B cell (primary cell): ENCODE measurements around the gene NOC2L. TPM values are rescaled to one million over a fixed set of nuclear protein-coding genes. Genes with fewer than 3 reads are reported as not detected.

Experiments
- ATAC-seq: fragments of 200-7000 bp; cut with Tn5 transposase; one replicate; pipeline ENCODE4 v1.10.0; 2021; ENCODE audit warnings: low read depth, mild to moderate bottlenecking, moderate number of reproducible peaks, moderate library complexity
- CTCF ChIA-PET: fragments of 350-600 bp; sonication (Branson Sonifier 250); formaldehyde crosslinking; loops from one replicate; lab custom pipeline; 2021; ENCODE audit warnings: antibody characterized with exemption, inconsistent platforms; lab: Charles Lee
- POLR2A ChIA-PET: fragments of 350-600 bp; sonication (Branson Sonifier 250); formaldehyde crosslinking; loops from one replicate; lab custom pipeline; 2021; ENCODE audit warnings: antibody characterized with exemption; lab: Charles Lee
- DNase-seq: peaks from one replicate; pipeline ENCODE4 v3.0.0; 2013
- H2AFZ ChIP-seq: 2 replicates; pipeline ENCODE4 v1.6.1; 2012; ENCODE audit warnings: mild to moderate bottlenecking, low read depth, low read length; ENCODE audit not compliant: insufficient read depth, poor library complexity, severe bottlenecking
- H3K27ac ChIP-seq, 2 donors: 1 replicate in 1 of 2; 2 replicates in 1 of 2; pipeline ENCODE4 v1.5.1; 2012 to 2013; ENCODE audit warnings: low read length in 2 of 2, mild to moderate bottlenecking in 2 of 2, moderate library complexity in 1 of 2
- H3K27me3 ChIP-seq, 4 experiments: fragments of 200-600 bp in 1 of 4; sonication (generic) in 1 of 4; replicated peaks in 1 of 4; 1 replicate in 2 of 4; 2 replicates in 2 of 4; pipeline versions ENCODE4 v1.6.1 to v1.7.0; 2013 to 2016; ENCODE audit warnings: low read length in 3 of 4, mild to moderate bottlenecking in 2 of 4, mixed read lengths in 1 of 4, moderate library complexity in 1 of 4; ENCODE audit not compliant: insufficient read depth in 4 of 4, control insufficient read depth in 3 of 4; ENCODE audit errors: control extremely low read depth in 1 of 4
- H3K36me3 ChIP-seq, 2 experiments: replicated peaks in 1 of 2; 1 replicate in 1 of 2; 2 replicates in 1 of 2; pipeline versions ENCODE4 v1.6.1 to v1.7.1; 2013; ENCODE audit warnings: low read length in 1 of 2; ENCODE audit not compliant: insufficient read depth in 2 of 2, control insufficient read depth in 1 of 2; ENCODE audit errors: control extremely low read depth in 1 of 2, extremely low read depth in 1 of 2
- H3K4me1 ChIP-seq, 2 donors: fragments of 200-600 bp in 1 of 2; sonication (generic) in 1 of 2; 1 replicate in 1 of 2; 2 replicates in 1 of 2; pipeline versions ENCODE4 v1.5.1 to v1.6.1; 2013 to 2017; ENCODE audit warnings: low read length in 2 of 2; ENCODE audit not compliant: control insufficient read depth in 2 of 2, insufficient read depth in 2 of 2
- H3K4me2 ChIP-seq: replicated peaks from 2 replicates; pipeline ENCODE3; 2012; ENCODE audit warnings: mild to moderate bottlenecking, low read depth, low read length; ENCODE audit not compliant: poor library complexity, severe bottlenecking
- H3K4me3 ChIP-seq, 5 experiments: fragments of 200-600 bp in 1 of 5; sonication (generic) in 1 of 5; 1 replicate in 3 of 5; 2 replicates in 2 of 5; pipeline versions ENCODE4 v1.5.1 to v1.7.0; 2011 to 2016; ENCODE audit warnings: low read length in 4 of 5, mild to moderate bottlenecking in 4 of 5, low read depth in 2 of 5, control low read depth in 1 of 5, moderate library complexity in 1 of 5; ENCODE audit not compliant: insufficient read depth in 1 of 5; ENCODE audit errors: control extremely low read depth in 1 of 5, extremely low read depth in 1 of 5
- H3K79me2 ChIP-seq: fragments of 200-600 bp; sonication (generic); one replicate; pipeline ENCODE4 v1.6.0; 2016; ENCODE audit warnings: low read length; ENCODE audit not compliant: control insufficient read depth, insufficient read depth
- H3K9ac ChIP-seq: fragments of 200-600 bp; sonication (generic); 2 replicates; pipeline ENCODE4 v1.6.1; 2017; ENCODE audit warnings: mild to moderate bottlenecking, low read length, moderate library complexity
- H3K9me3 ChIP-seq, 3 donors: one replicate each; pipeline versions ENCODE4 v1.6.1 to v1.7.1; 2013; ENCODE audit warnings: low read length in 2 of 3; ENCODE audit not compliant: control insufficient read depth in 2 of 3, insufficient read depth in 1 of 3; ENCODE audit errors: control extremely low read depth in 1 of 3
- H4K20me1 ChIP-seq: 2 replicates; pipeline ENCODE4 v1.6.0; 2012; ENCODE audit warnings: mild to moderate bottlenecking, low read length; ENCODE audit not compliant: insufficient read depth, control insufficient read depth, poor library complexity, severe bottlenecking
- H3K27ac Mint-ChIP-seq: one replicate; pipeline ENCODE4 v1.8.0; 2021; ENCODE audit warnings: mixed read lengths
- H3K27me3 Mint-ChIP-seq: one replicate; pipeline ENCODE4 v1.8.0; 2021; ENCODE audit warnings: mixed read lengths
- H3K4me1 Mint-ChIP-seq: one replicate; pipeline ENCODE4 v1.8.0; 2021; ENCODE audit warnings: mixed read lengths
- H3K4me3 Mint-ChIP-seq: one replicate; pipeline ENCODE4 v1.8.0; 2021; ENCODE audit warnings: mixed read lengths
- H3K9me3 Mint-ChIP-seq: one replicate; pipeline ENCODE4 v1.8.0; 2022; ENCODE audit warnings: mixed read lengths; ENCODE audit not compliant: insufficient read depth
- CTCF ChIP-seq: fragments of 200-600 bp; IDR thresholded peaks from one replicate; pipeline ENCODE4 v1.8.0; 2022; ENCODE audit warnings: antibody characterized with exemption, mild to moderate bottlenecking
- EZH2 ChIP-seq: IDR thresholded peaks from 2 replicates; pipeline ENCODE4 v1.6.1; 2012; ENCODE audit warnings: borderline replicate concordance, low read depth, mild to moderate bottlenecking, moderate library complexity, low read length; ENCODE audit not compliant: insufficient read depth, poor library complexity, severe bottlenecking
- WGBS: methylation state at CpG from one replicate; pipeline ENCODE4 v1.1.5; 2013; ENCODE audit warnings: missing lambda C conversion rate; ENCODE audit not compliant: insufficient coverage; 5-methylcytosine and 5-hydroxymethylcytosine counted together
- intact Hi-C: fragments of 100-400 bp; cut with micrococcal nuclease; formaldehyde crosslinking; loops from one replicate; pipeline ENCODE4 v1.10.0; 2022
- polyA plus RNA-seq: library from polyadenylated mRNA; depleted of rRNA; stranded (reverse); fragments of >200 nt; gene quantifications from 2 replicates; pipeline ENCODE4 v1.2.3, GENCODE V29; 2012
- total RNA-seq, 2 donors: library from RNA; stranded (reverse); fragments of 120-200 nt in 1 of 2; gene quantifications; 1 replicate in 1 of 2; 2 replicates in 1 of 2; pipeline versions ENCODE4 v1.2.3 to v1.2.4, GENCODE V29; 2013 to 2022

Gene NOC2L
- total and polyA plus RNA-seq, 2 donors (not counting 1 experiment from before 2014, with no cell fraction given) = 48.0 to 64.1 TPM

GRCh38 chr1:975896-976683 is 17.0 kb upstream of the NOC2L start:
- POLR2A ChIA-PET = interaction anchor here (1.5 kb wide), 1 partner anchor 17 kb away, joined by 5 read pairs; the partner anchor contains the start of gene NOC2L
- intact Hi-C loops = loop anchor here (1.0 kb wide), 1 partner anchor 107 kb away; no protein-coding TSS in a partner anchor
- CTCF ChIA-PET = interaction anchor here (0.6 to 1.5 kb wide), 6 partner anchors 9 to 197 kb away, joined by 3 to 18 read pairs (median 4); partner anchors contain the start of gene PLEKHN1
- no peaks in the 10 kb centered on the region for H3K79me2 ChIP-seq
- WGBS = 1% methylated on average over 36 of the region's 40 CpGs
- no peaks in the 10 kb centered on the region for H3K9me3 Mint-ChIP-seq
- H3K4me1 Mint-ChIP-seq = peaks cover 7% of the 10 kb centered on the region
- peak overlapping the region; percentile 66 for H3K4me2 ChIP-seq
- TF ChIP-seq EZH2 (no peak), CTCF (peak; percentile 75)
- H2AFZ ChIP-seq = peak overlapping the region; percentile 38
- peaks cover 21% of the 10 kb centered on the region for H3K27me3 Mint-ChIP-seq
- peak overlapping the region in 3 of 5 experiments; percentile 19 to 36 (median 23) for H3K4me3 ChIP-seq
- H3K27me3 ChIP-seq = peaks cover 0 to 55% (median 14%) of the 10 kb centered on the region in 4 experiments
- H3K4me1 ChIP-seq = peaks cover 10% of the 10 kb centered on the region in 2 donors
- peak overlapping the region; percentile 37 for H3K4me3 Mint-ChIP-seq
- H4K20me1 ChIP-seq = no peaks in the 10 kb centered on the region
- no peaks in the 10 kb centered on the region for H3K36me3 ChIP-seq
- no peak overlapping the region for H3K27ac Mint-ChIP-seq
- ATAC-seq = peak; percentile 88
- H3K9ac ChIP-seq = no peak overlapping the region
- H3K27ac ChIP-seq = no peak overlapping the region
- DNase-seq = peak; percentile 78
- peaks cover 0 to 17% (median 0%) of the 10 kb centered on the region in 3 donors for H3K9me3 ChIP-seq
